ENCODE data around the gene PRMT1. TPM values are rescaled to one million over a fixed set of nuclear protein-coding genes. Genes with fewer than 3 reads are reported as not detected.

Gene PRMT1
- total and polyA plus RNA-seq, 9 of the 15 experiments (the other 6 are each of a cell fraction or from before 2014, with no cell fraction given), result 13.3 to 464 (median 326) TPM

DNA sequence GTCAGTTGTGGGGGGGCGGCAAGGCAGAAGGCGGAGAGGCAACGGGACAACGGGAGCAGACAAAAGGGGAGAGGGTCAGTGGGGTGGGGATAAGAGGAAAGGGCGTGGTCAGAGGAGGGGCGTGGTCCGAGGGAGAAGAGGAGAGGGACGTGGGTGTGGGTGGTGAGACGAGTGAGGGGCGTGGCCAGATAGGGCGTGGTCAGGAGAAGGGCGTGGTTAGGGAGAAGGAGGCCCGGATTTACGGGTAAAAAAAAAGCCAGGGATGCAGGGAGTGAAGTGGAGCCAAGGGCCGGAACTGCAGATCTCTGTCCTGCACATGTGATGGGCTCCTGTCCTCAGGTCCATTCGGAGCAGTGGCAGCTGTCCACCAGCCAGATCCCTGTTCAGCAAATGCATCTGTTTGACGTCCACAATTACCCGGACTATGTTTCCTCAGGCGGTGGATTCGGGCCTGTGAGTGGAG, 35.4 kb downstream of the PRMT1 start (continued):
- TF ChIP-seq, protein P1, sequence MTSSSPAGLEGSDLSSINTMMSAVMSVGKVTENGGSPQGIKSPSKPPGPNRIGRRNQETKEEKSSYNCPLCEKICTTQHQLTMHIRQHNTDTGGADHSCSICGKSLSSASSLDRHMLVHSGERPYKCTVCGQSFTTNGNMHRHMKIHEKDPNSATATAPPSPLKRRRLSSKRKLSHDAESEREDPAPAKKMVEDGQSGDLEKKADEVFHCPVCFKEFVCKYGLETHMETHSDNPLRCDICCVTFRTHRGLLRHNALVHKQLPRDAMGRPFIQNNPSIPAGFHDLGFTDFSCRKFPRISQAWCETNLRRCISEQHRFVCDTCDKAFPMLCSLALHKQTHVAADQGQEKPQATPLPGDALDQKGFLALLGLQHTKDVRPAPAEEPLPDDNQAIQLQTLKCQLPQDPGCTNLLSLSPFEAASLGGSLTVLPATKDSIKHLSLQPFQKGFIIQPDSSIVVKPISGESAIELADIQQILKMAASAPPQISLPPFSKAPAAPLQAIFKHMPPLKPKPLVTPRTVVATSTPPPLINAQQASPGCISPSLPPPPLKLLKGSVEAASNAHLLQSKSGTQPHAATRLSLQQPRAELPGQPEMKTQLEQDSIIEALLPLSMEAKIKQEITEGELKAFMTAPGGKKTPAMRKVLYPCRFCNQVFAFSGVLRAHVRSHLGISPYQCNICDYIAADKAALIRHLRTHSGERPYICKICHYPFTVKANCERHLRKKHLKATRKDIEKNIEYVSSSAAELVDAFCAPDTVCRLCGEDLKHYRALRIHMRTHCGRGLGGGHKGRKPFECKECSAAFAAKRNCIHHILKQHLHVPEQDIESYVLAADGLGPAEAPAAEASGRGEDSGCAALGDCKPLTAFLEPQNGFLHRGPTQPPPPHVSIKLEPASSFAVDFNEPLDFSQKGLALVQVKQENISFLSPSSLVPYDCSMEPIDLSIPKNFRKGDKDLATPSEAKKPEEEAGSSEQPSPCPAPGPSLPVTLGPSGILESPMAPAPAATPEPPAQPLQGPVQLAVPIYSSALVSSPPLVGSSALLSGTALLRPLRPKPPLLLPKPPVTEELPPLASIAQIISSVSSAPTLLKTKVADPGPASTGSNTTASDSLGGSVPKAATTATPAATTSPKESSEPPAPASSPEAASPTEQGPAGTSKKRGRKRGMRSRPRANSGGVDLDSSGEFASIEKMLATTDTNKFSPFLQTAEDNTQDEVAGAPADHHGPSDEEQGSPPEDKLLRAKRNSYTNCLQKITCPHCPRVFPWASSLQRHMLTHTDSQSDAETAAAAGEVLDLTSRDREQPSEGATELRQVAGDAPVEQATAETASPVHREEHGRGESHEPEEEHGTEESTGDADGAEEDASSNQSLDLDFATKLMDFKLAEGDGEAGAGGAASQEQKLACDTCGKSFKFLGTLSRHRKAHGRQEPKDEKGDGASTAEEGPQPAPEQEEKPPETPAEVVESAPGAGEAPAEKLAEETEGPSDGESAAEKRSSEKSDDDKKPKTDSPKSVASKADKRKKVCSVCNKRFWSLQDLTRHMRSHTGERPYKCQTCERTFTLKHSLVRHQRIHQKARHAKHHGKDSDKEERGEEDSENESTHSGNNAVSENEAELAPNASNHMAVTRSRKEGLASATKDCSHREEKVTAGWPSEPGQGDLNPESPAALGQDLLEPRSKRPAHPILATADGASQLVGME (CRISPR knock-in tag; IDR thresholded peaks at IDR 0.05), result no peak
- TF ChIP-seq POLR3A (IDR thresholded peaks at IDR 0.05; ENCODE audit: borderline replicate concordance, extremely low read depth, insufficient read depth, insufficient read length), result no peak
- TF ChIP-seq CTBP1 (IDR thresholded peaks at IDR 0.05; ENCODE audit: borderline replicate concordance), result peak; percentile 43
- TF ChIP-seq, protein P2, sequence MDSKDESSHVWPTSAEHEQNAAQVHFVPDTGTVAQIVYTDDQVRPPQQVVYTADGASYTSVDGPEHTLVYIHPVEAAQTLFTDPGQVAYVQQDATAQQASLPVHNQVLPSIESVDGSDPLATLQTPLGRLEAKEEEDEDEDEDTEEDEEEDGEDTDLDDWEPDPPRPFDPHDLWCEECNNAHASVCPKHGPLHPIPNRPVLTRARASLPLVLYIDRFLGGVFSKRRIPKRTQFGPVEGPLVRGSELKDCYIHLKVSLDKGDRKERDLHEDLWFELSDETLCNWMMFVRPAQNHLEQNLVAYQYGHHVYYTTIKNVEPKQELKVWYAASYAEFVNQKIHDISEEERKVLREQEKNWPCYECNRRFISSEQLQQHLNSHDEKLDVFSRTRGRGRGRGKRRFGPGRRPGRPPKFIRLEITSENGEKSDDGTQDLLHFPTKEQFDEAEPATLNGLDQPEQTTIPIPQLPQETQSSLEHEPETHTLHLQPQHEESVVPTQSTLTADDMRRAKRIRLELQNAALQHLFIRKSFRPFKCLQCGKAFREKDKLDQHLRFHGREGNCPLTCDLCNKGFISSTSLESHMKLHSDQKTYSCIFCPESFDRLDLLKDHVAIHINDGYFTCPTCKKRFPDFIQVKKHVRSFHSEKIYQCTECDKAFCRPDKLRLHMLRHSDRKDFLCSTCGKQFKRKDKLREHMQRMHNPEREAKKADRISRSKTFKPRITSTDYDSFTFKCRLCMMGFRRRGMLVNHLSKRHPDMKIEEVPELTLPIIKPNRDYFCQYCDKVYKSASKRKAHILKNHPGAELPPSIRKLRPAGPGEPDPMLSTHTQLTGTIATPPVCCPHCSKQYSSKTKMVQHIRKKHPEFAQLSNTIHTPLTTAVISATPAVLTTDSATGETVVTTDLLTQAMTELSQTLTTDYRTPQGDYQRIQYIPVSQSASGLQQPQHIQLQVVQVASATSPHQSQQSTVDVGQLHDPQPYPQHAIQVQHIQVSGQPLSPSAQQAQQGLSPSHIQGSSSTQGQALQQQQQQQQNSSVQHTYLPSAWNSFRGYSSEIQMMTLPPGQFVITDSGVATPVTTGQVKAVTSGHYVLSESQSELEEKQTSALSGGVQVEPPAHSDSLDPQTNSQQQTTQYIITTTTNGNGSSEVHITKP (IDR thresholded peaks at IDR 0.05; ENCODE audit: partially characterized antibody), result peak; percentile 67
- no peak for TF ChIP-seq RBM15 (IDR thresholded peaks at IDR 0.05; ENCODE audit: insufficient read depth, low read length)
- TF ChIP-seq TAF7 (tag; IDR thresholded peaks at IDR 0.05), result no peak
- TF ChIP-seq POLR2H (tag; IDR thresholded peaks at IDR 0.05; ENCODE audit: low read depth), result no peak
- no peak for TF ChIP-seq ZKSCAN1 (IDR thresholded peaks at IDR 0.05; ENCODE audit: low read depth, low read length)
- peak; percentile 48 to 66; a peak in 2 of 4 replicates for TF ChIP-seq FOXK2 (conservative IDR thresholded peaks at IDR 0.05 in 1 of 2, IDR thresholded peaks at IDR 0.05 in 1 of 2; ENCODE audit: low read depth in 2 of 2)
- no peak for TF ChIP-seq SREBF1 (IDR thresholded peaks at IDR 0.05; ENCODE audit: borderline replicate concordance, low read depth, low read length)
- no peak for TF ChIP-seq BACH1 (tag; IDR thresholded peaks at IDR 0.05)
- TF ChIP-seq OTX1 (CRISPR knock-in tag; IDR thresholded peaks at IDR 0.05), result peak; percentile 81; the same call in 1 of the 2 replicates
- TF ChIP-seq, protein P3, sequence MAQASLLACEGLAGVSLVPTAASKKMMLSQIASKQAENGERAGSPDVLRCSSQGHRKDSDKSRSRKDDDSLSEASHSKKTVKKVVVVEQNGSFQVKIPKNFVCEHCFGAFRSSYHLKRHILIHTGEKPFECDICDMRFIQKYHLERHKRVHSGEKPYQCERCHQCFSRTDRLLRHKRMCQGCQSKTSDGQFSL (CRISPR knock-in tag; IDR thresholded peaks at IDR 0.05), result peak; percentile 97
- TF ChIP-seq, protein P3 (tag; IDR thresholded peaks at IDR 0.05), result peak in 1 of 2 experiments; percentile 66; a peak in 2 of 4 replicates
- no peak for TF ChIP-seq DNMT1 (IDR thresholded peaks at IDR 0.05)
- TF ChIP-seq GABPB1 (CRISPR knock-in tag; IDR thresholded peaks at IDR 0.05), result 0 out of 2 replicates have a peak, but pooled peaks have one; percentile 36
- TF ChIP-seq, protein P4, sequence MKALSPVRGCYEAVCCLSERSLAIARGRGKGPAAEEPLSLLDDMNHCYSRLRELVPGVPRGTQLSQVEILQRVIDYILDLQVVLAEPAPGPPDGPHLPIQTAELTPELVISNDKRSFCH (CRISPR knock-in tag; IDR thresholded peaks at IDR 0.05), result no peak
- TF ChIP-seq, protein P4 (tag; IDR thresholded peaks at IDR 0.05), result no peak
